GM13977 (cell line): ENCODE measurements around the gene SFMBT2.

Experiments
- DNase-seq: peaks from one replicate; pipeline ENCODE4 v3.0.0; 2012; ENCODE audit warnings: low spot score
- CTCF ChIP-seq: IDR thresholded peaks from 2 replicates; pipeline ENCODE4 v1.5.1; 2012; ENCODE audit warnings: mild to moderate bottlenecking, control low read depth; ENCODE audit not compliant: insufficient read depth; ENCODE audit errors: extremely low read depth, missing control alignments
- in situ Hi-C: fragments of 300-500 bp; cut with MboI; formaldehyde crosslinking; loops from one replicate; pipeline ENCODE4 v1.12.0; 2022; ENCODE audit warnings: low sequenced_read_pairs, low pct_unique_long_range_greater_than_20kb, mixed read lengths, inconsistent platforms; ENCODE audit not compliant: unreplicated experiment

The SFMBT2 gene

GRCh38 chr10:7444551-7445121 is 33.8 kb upstream of the SFMBT2 start:
- DNase-seq = no peak
- in situ Hi-C loops = no loop called here
- no peak for TF ChIP-seq CTCF

- DNase-seq = no peak
- in situ Hi-C loops = no loop called here
- TF ChIP-seq CTCF = no peak
Observed at GRCh38 chr10:7443036-7443435, 32.2 kb upstream of the SFMBT2 start.

GRCh38 chr10:7441403-7442147 is 30.7 kb upstream of the SFMBT2 start:
- in situ Hi-C loops = no loop called here
- DNase-seq = no peak
- TF ChIP-seq CTCF = no peak

GRCh38 chr10:7439696-7440095 is 28.9 kb upstream of the SFMBT2 start:
- DNase-seq = no peak
- in situ Hi-C loops = no loop called here
- no peak for TF ChIP-seq CTCF

- in situ Hi-C loops = no loop called here
- DNase-seq = no peak
- no peak for TF ChIP-seq CTCF
Observed at GRCh38 chr10:7438196-7438986, 27.6 kb upstream of the SFMBT2 start.

- DNase-seq = no peak
- TF ChIP-seq CTCF = no peak
- in situ Hi-C loops = no loop called here
Observed at GRCh38 chr10:7436490-7437100, 25.8 kb upstream of the SFMBT2 start.
